Epidermal melanocyte (primary cell): ENCODE results near the gene KCNK15.

Experiments
- DNase-seq: peaks from one replicate; pipeline ENCODE4 v3.0.0; 2011; ENCODE audit warnings: low spot score; ENCODE audit not compliant: insufficient read length

The KCNK15 gene

GRCh38 chr20:44735816-44736169, 9.9 kb upstream of the KCNK15 start:
- no peak for DNase-seq

- no peak for DNase-seq
These were observed 9.3 kb upstream of the KCNK15 start for GRCh38 chr20:44736170-44737021.

DNA sequence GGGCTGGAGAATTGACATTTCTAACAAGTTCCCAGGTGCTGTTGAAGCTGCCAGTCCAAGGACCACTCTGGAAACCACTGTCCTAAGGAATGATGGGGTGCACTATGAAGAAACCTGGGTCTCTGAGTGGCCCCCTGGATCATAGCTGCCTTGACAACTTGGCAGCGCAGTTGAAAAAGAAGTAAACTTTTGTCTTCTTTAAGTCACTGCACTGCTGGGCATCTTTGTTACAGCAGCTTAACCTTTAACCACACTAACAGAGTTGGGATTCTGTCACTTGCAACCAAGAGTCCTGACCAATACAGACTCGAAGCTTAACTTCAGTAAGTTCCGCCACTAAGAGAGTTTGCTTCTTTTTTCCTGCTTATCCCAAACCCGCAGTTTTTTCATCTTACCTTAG, 8.5 kb upstream of the KCNK15 start:
- DNase-seq = no peak

DNA sequence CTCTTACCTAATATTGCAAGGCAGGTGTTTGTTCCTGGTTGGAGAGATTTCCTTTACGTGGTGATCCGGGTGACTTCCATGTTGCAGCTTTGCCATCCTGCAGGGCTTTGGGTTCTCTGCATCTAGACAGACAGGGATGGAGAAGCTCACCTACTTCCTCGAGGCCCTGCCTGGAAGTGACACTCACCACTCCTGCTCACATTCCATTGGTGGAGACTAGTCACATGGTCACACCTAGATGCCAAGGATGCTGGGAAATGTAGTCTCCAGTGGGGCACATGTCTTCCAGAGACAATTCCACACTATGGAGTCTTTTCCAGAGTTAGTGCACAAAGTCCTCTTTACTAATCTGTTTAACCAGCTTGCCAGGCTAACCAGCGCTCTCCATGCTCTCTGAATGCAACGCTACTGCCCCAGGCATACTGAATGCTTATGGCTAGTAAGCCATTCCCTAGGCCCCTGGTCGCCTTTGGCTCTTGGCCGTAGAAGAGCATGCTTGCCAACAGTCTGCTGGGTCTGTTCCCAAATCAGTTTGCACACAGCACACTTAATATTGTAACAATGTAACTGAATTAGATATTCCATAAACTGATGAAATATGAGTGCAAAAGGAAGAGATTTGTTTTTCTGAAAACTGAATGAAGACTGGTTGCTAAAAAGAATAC, 6.7 kb upstream of the KCNK15 start:
- no peak for DNase-seq

DNA sequence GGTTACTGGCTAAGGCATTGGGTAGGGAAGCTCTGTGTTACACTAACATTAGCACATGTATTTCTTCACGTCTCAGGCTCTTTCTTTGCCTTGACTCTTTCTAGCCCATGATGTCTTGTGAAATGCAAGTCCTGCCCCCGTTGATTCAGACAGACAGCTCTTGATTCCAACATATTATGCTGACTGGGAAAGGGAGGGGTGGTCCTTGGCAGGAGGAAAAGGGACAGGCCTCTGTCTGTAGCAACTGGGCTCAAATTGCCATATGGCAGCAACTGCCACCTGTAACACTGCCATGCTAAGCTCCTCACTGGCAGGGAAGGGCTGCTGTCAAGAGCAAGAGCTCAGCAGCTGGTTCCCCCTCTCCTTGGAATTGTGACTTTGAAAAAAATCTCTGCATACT, 5.7 kb upstream of the KCNK15 start:
- DNase-seq = no peak

DNA sequence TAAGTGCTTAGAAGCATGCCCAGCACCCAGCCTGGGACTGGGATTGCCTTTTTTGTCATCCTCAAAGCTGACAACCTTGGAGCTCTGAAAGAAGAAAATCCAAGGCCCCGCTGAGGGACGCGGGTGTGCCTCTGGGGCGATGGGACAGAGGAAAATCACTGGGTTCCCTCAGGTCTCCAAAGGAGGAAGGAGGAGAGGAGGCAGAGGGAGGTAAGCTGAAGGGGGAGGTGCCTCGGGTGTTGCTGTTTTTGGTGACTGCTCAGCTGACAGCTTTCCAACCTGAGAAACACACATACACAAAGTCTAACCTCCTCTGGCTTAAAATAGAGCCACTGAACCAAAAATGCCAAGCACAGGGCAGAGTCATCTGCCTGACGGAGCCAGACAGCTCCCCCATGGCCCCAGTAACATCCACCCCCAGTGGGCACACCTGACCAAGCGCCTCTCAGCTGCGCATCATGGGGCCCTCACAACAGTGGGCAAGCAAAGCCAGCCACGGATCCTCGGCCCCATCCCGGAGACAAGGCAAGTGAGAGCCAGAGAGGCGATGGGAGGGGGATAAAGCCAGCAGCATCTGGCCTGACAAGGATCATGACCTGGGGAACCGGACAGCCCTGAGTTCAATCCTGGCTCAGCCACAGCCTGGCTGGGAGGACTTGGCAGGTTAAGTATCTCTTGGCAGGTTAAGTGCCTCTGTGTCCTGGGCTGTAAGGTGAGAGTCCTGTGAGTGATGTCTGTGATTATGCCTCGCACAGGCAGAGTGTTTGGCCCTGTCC, 3.2 kb upstream of the KCNK15 start:
- DNase-seq = no peak

DNA sequence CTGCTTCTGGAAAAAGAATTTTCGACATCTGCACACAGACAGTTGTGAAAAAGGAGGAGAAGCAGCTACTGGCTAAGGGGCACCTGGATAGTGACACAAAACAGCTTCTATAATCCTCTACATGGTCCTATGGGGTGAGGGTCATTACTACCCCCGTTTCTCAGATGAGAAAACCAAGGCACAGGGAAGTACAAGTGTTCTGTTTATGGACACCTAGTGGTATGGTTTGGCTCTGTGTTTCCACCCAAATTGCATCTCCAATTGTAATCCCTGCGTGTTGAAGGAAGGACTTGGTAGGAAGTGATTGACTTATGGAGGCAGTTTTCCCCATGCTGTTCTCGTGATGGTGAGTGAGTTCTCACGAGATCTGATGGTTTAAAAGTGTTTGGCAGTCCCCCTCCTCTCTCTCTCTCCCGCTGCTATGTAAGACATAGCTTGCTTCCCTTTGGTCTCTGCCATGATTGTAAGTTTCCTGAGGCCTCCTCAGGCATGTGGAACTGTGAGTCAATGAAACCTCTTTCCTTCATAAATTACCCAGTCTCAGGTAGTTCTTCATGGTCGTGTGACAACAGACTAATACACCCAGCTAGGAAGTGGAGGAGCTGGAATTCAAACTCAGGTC, 2.5 kb upstream of the KCNK15 start:
- no peak for DNase-seq

- DNase-seq = no peak
These were observed 1.6 kb upstream of the KCNK15 start for GRCh38 chr20:44743916-44744655.

DNA sequence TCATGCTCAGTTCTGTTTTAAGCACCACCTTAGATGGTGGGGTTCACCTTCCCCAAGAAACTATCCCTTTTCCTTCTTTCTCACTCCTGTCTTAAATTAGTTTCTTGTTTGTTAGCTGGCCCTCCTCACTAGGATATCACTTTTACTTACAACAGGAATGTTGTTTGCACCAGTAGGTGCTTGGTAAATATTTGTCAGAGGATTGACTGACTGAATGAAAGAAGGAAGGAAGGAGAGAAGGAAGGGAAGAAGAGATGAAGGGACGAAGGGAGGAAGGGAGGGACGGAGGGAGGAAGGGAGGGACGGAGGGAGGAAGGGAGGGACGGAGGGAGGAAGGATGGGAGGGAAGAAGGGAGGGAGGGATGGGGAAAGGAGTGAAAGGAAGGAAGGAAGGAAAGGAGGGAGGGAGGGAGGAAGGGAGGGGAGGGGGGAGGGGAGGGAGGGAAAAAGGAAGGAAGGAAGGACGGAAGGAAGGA, 505 bp upstream of the KCNK15 start:
- no peak for DNase-seq

DNA sequence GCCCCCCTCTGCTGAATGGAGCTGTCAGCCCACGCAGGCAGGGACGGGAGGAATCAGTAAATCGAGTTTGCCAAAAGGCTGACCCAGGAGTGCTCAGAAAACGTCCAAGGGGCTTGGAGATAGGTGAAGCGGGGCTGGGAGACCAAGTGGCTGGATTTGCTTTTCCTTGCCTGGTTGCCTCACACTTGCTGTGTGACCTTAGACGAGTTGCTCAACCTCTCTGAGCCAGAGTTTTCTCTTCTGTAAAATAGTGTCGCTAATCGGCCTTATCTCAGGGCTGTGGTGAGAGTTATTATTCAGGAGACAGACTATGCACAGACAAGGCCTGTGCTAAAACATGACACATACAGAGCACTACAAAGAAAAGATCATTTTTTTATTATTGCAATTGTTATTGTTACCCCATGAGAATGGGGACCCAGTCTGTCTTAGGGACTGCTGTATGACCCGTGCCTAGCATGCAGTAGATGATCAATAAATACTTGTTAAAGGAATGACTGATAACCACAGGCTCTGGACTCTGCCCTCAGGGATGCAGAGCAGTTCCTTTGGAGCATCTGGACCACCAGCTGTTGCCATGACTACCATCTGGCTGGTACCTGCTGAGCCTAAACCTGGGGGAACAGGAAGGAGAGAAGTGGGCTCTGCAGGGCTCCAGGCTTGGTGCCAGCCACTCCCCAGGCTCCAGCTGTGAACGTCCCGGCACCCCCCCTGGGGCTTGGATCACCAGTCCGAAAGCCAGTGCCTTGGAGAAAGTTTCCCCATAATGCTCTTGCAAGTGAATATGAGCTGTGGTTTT, 901 bp downstream of the KCNK15 start:
- no peak for DNase-seq

GRCh38 chr20:44747166-44748004, 1.7 kb downstream of the KCNK15 start:
- DNase-seq = peak; percentile 71

DNA sequence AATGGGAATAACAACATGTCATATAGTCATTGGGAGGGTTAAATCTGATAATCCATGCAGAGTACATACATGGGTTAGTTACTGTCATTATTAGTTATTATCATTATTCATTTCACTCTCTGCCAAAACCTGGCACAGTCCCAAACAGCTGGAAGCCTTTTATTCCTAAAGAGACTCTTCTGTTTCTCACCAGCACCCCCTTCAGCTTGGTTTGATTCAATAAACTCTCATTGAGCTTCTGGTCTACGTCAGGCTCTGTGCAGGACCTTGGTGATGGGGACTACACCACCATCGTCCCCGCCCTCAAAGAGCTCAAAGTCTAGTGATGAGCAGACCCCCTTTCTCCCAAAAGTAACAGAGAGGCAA, 2.3 kb downstream of the KCNK15 start:
- DNase-seq = no peak

GRCh38 chr20:44750081-44750805, 4.6 kb downstream of the KCNK15 start:
- no peak for DNase-seq

DNA sequence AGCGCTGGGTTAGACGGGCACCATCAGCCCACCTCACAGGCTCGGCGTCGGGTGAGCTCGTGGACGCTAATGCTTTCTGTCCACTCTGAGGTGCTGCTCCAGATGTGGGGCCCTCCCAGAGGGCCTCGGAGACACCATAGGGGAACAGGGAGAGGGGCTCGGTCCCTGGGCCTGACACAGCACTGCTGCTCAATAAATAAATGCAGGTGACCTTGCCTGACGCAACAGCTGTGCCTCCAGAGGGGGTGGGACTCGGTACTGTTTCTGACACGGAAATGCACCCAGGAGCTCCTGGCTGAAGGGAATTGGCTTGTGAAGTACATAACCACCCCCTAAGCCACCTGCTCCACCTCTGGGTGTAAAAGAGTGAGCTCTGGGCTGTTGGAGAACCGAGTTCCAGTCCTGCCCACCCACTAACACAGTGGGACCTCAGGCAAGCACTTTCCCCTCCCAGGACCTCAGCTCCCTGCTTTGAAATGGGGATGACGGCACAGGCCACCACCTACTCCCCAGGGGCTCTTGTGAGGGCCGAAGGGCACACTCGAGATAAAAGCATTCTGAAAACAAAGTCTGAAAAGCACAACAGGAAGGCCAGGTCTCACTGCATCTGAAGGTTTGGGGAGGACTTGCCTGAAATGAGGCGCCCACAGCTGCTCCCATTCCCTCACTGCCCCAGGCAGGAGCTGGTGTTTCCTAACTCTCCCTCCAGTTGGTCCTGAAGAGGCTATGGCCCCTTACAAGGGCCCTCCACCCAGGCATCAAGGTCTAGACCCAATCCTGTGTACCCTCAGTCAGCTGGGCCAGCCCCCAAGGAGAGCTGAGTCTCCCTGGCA, 6.7 kb downstream of the KCNK15 start:
- no peak for DNase-seq

DNA sequence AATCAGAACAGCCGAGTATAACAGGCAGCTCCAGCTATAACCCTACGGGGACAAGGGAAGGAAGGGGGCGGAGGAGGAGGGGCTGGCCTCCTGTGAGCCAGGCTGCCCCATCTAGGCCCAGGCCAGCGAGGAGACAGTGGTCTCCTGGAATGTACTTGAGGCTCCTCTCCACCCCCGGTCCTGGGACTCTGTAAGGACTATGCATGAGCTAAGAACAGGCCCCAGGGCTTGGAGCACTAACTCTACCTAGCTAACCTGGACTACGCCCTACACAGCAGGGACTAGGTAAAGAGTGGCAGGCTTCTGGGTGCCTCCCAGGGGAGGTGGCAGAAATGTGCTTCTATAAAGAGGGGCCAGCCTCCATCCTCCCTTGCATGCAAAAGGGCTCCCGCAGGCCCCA, 8.9 kb downstream of the KCNK15 start:
- DNase-seq = no peak

- DNase-seq = no peak
These were observed 10.5 kb downstream of the KCNK15 start for GRCh38 chr20:44756011-44756688.

DNA sequence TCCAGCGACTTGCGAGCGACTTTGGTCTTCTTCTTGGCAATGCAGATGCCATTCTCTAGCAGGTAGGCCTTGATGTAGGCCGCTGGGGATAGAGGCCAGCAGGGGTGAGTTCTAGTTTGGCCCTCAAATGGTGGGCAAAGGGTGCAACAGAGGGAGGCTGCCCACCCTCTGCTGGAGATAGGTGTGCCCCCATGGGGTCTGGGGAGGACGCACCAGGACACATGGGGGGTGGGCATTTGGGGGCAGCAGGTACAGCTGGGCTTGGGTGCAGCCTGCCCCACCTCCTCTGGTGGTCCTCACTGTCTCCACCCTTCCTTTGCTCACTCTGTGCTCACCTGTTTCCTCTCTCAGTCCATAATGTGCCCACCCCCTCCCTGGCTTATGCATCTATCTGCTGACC, 11.3 kb downstream of the KCNK15 start:
- DNase-seq = no peak
